Activated CD8-positive, alpha-beta memory T cell treated with anti-CD3 and anti-CD28 coated beads, Interleukin-2, amount 10 ng/mL, durations not matched to agents 7 days and 5 days (primary cell): ENCODE measurements around the gene PCNT. TPM values are rescaled to one million over a fixed set of nuclear protein-coding genes. Genes with fewer than 3 reads are reported as not detected.

Source experiments
- ATAC-seq: fragments of 150-1000 bp; cut with Tn5 transposase; one replicate; pipeline ENCODE4 v1.10.0; 2021; ENCODE audit warnings: moderate library complexity
- CTCF ChIA-PET: fragments of 350-600 bp; sonication (Branson Sonifier 250); formaldehyde crosslinking; loops from one replicate; lab custom pipeline; 2021; ENCODE audit warnings: antibody characterized with exemption; lab: Charles Lee
- DNase-seq: peaks from one replicate; pipeline ENCODE4 v3.0.0-alpha.2; 2020
- H3K27ac Mint-ChIP-seq: one replicate; pipeline ENCODE4 v1.8.0; 2021; ENCODE audit warnings: mild to moderate bottlenecking, mixed read lengths
- H3K27me3 Mint-ChIP-seq: one replicate; pipeline ENCODE4 v1.8.0; 2021; ENCODE audit warnings: mixed read lengths
- H3K36me3 Mint-ChIP-seq: one replicate; pipeline ENCODE4 v1.8.0; 2021; ENCODE audit warnings: mild to moderate bottlenecking, mixed read lengths
- H3K4me1 Mint-ChIP-seq: one replicate; pipeline ENCODE4 v1.8.0; 2021; ENCODE audit warnings: mixed read lengths
- H3K4me3 Mint-ChIP-seq: one replicate; pipeline ENCODE4 v1.8.0; 2021; ENCODE audit warnings: mild to moderate bottlenecking, moderate library complexity, mixed read lengths
- H3K9me3 Mint-ChIP-seq: one replicate; pipeline ENCODE4 v1.8.0; 2022; ENCODE audit warnings: low read depth, mixed read lengths
- total RNA-seq, 2 experiments: library from RNA; stranded (reverse); gene quantifications; one replicate each; pipeline ENCODE4 v1.2.3, GENCODE V29; 2021

Gene PCNT
- total RNA-seq, 2 experiments from 2014 or later = 89.7 to 104 TPM

GRCh38 chr21:46316708-46317324 is 7.1 kb upstream of the PCNT start:
- H3K9me3 Mint-ChIP-seq = no peaks in the 10 kb centered on the region
- DNase-seq (no peak), ATAC-seq (no peak)
- no peak overlapping the region for H3K4me3 Mint-ChIP-seq
- CTCF ChIA-PET = no interaction called here
- H3K27me3 Mint-ChIP-seq = no peaks in the 10 kb centered on the region
- H3K27ac Mint-ChIP-seq = peak overlapping the region; percentile 28
- H3K4me1 Mint-ChIP-seq = peaks cover 14% of the 10 kb centered on the region
- peaks cover 28% of the 10 kb centered on the region for H3K36me3 Mint-ChIP-seq

GRCh38 chr21:46317710-46318463 is 6.1 kb upstream of the PCNT start:
- ATAC-seq (no peak), DNase-seq (no peak)
- Mint-ChIP-seq H3K36me3 (peaks cover 31% of the 10 kb centered on the region), H3K4me3 (no peak overlapping the region), H3K4me1 (peaks cover 19% of the 10 kb centered on the region), H3K27ac (no peak overlapping the region), H3K27me3 (no peaks in the 10 kb centered on the region), H3K9me3 (no peaks in the 10 kb centered on the region)
- CTCF ChIA-PET = no interaction called here

- DNase-seq = no peak
- ATAC-seq = no peak
- peaks cover 19% of the 10 kb centered on the region for H3K4me1 Mint-ChIP-seq
- no peaks in the 10 kb centered on the region for H3K27me3 Mint-ChIP-seq
- no peaks in the 10 kb centered on the region for H3K9me3 Mint-ChIP-seq
- H3K27ac Mint-ChIP-seq = no peak overlapping the region
- CTCF ChIA-PET = no interaction called here
- no peak overlapping the region for H3K4me3 Mint-ChIP-seq
- H3K36me3 Mint-ChIP-seq = peaks cover 30% of the 10 kb centered on the region
Observed at GRCh38 chr21:46318464-46318845, 5.5 kb upstream of the PCNT start.

- Mint-ChIP-seq H3K27me3 (no peaks in the 10 kb centered on the region), H3K27ac (no peak overlapping the region), H3K36me3 (peaks cover 27% of the 10 kb centered on the region), H3K9me3 (no peaks in the 10 kb centered on the region), H3K4me1 (peaks cover 19% of the 10 kb centered on the region), H3K4me3 (no peak overlapping the region)
- DNase-seq (no peak), ATAC-seq (no peak)
- CTCF ChIA-PET = no interaction called here
Observed at GRCh38 chr21:46319186-46319585, 4.8 kb upstream of the PCNT start.

- CTCF ChIA-PET = no interaction called here
- peak overlapping the region; percentile 47 for H3K4me3 Mint-ChIP-seq
- peaks cover 27% of the 10 kb centered on the region for H3K36me3 Mint-ChIP-seq
- no peak for DNase-seq
- no peak for ATAC-seq
- H3K27me3 Mint-ChIP-seq = no peaks in the 10 kb centered on the region
- H3K4me1 Mint-ChIP-seq = peaks cover 21% of the 10 kb centered on the region
- no peaks in the 10 kb centered on the region for H3K9me3 Mint-ChIP-seq
- H3K27ac Mint-ChIP-seq = peak overlapping the region; percentile 66
Observed at GRCh38 chr21:46320331-46320801, 3.6 kb upstream of the PCNT start.

- Mint-ChIP-seq H3K27ac (peak overlapping the region; percentile 95), H3K4me3 (peak overlapping the region; percentile 94), H3K27me3 (no peaks in the 10 kb centered on the region), H3K36me3 (peaks cover 36% of the 10 kb centered on the region), H3K4me1 (peaks cover 32% of the 10 kb centered on the region), H3K9me3 (no peaks in the 10 kb centered on the region)
- ATAC-seq (no peak), DNase-seq (peak; percentile 54)
- CTCF ChIA-PET = interaction anchor here (0.7 to 2.1 kb wide), 7 partner anchors 12 to 179 kb away, joined by 3 to 10 read pairs (median 4); no protein-coding TSS in a partner anchor
Observed at GRCh38 chr21:46322351-46323226, 1.4 kb upstream of the PCNT start.

- H3K4me1 Mint-ChIP-seq = peaks cover 32% of the 10 kb centered on the region
- ATAC-seq (no peak), DNase-seq (peak; percentile 48)
- CTCF ChIA-PET = interaction anchor here (1.1 to 2.1 kb wide), 4 partner anchors 70 to 179 kb away, joined by 3 to 10 read pairs (median 4); no protein-coding TSS in a partner anchor
- no peaks in the 10 kb centered on the region for H3K27me3 Mint-ChIP-seq
- peak overlapping the region; percentile 94 for H3K4me3 Mint-ChIP-seq
- H3K36me3 Mint-ChIP-seq = peaks cover 41% of the 10 kb centered on the region
- peak overlapping the region; percentile 95 for H3K27ac Mint-ChIP-seq
- no peaks in the 10 kb centered on the region for H3K9me3 Mint-ChIP-seq
Observed at GRCh38 chr21:46323227-46323709, 688 bp upstream of the PCNT start.

- CTCF ChIA-PET = interaction anchor here (1.4 to 1.7 kb wide), 2 partner anchors 181 to 355 kb away, joined by 4 to 12 read pairs; no protein-coding TSS in a partner anchor
- H3K9me3 Mint-ChIP-seq = no peaks in the 10 kb centered on the region
- H3K27ac Mint-ChIP-seq = peak overlapping the region; percentile 82
- peaks cover 42% of the 10 kb centered on the region for H3K36me3 Mint-ChIP-seq
- H3K4me3 Mint-ChIP-seq = peak overlapping the region; percentile 94
- ATAC-seq = peak; percentile 75
- peaks cover 32% of the 10 kb centered on the region for H3K4me1 Mint-ChIP-seq
- H3K27me3 Mint-ChIP-seq = no peaks in the 10 kb centered on the region
- peak; percentile 89 for DNase-seq
Observed at GRCh38 chr21:46324390-46325072, 575 bp downstream of the PCNT start.

- H3K36me3 Mint-ChIP-seq = peaks cover 42% of the 10 kb centered on the region
- CTCF ChIA-PET = interaction anchor here (0.9 to 1.7 kb wide), 13 partner anchors 12 to 356 kb away, joined by 3 to 12 read pairs (median 3); partner anchors contain the start of genes PRMT2 and YBEY
- peak overlapping the region; percentile 82 for H3K27ac Mint-ChIP-seq
- peak; percentile 61 for DNase-seq
- H3K27me3 Mint-ChIP-seq = no peaks in the 10 kb centered on the region
- H3K4me3 Mint-ChIP-seq = peak overlapping the region; percentile 77
- no peaks in the 10 kb centered on the region for H3K9me3 Mint-ChIP-seq
- ATAC-seq = peak; percentile 3
- H3K4me1 Mint-ChIP-seq = peaks cover 31% of the 10 kb centered on the region
Observed at GRCh38 chr21:46325073-46325912, 1.3 kb downstream of the PCNT start.

- Mint-ChIP-seq H3K36me3 (peaks cover 39% of the 10 kb centered on the region), H3K27ac (no peak overlapping the region)
- no peak for DNase-seq
Observed at GRCh38 chr21:46326110-46326703, 2.3 kb downstream of the PCNT start.

GRCh38 chr21:46327711-46328110 is 3.8 kb downstream of the PCNT start:
- ATAC-seq (no peak), DNase-seq (no peak)
- CTCF ChIA-PET = no interaction called here
- Mint-ChIP-seq H3K27ac (no peak overlapping the region), H3K4me1 (peaks cover 12% of the 10 kb centered on the region), H3K27me3 (no peaks in the 10 kb centered on the region), H3K36me3 (peaks cover 33% of the 10 kb centered on the region), H3K9me3 (no peaks in the 10 kb centered on the region), H3K4me3 (no peak overlapping the region)

More at GRCh38 chr21:46326110-46326703, 2.3 kb downstream of the PCNT start:
- Mint-ChIP-seq H3K4me1 (peaks cover 24% of the 10 kb centered on the region), H3K9me3 (no peaks in the 10 kb centered on the region), H3K4me3 (no peak overlapping the region), H3K27me3 (no peaks in the 10 kb centered on the region)
- no peak for ATAC-seq
- CTCF ChIA-PET = interaction anchor here (0.9 to 1.7 kb wide), 13 partner anchors 13 to 356 kb away, joined by 3 to 12 read pairs (median 3); partner anchors contain the start of genes PRMT2 and YBEY
